HG03521 (cell line): ENCODE results near the gene ATP2B2.
"Not testable (repeated sequence)": the region's sequence is repeated elsewhere in the genome, so short reads cannot be mapped to it uniquely, and the experiment has no call there.

Source experiments
- ATAC-seq: cut with Tn5 transposase; IDR thresholded peaks from one replicate; pipeline ENCODE4 v1.9.1; 2021; ENCODE audit warnings: mild to moderate bottlenecking, moderate library complexity; ENCODE audit not compliant: unreplicated experiment

The ATP2B2 gene

GRCh38 chr3:10505050-10505790 is at the start of gene ATP2B2:
Gene ATP2B2, minus strand, starts transcription at chr3:10505586. Its CDS starts 56,043 bp downstream, at chr3:10449543.
- ATAC-seq = no peak

- ATAC-seq = no peak
Measured at GRCh38 chr3:10554746-10555145, 49.4 kb upstream of the ATP2B2 start.

GRCh38 chr3:10554236-10554611 is 48.8 kb upstream of the ATP2B2 start:
- no peak for ATAC-seq

GRCh38 chr3:10553591-10554235 is 48.3 kb upstream of the ATP2B2 start:
- ATAC-seq = no peak

- no peak for ATAC-seq
Measured at GRCh38 chr3:10552631-10552943, 47.2 kb upstream of the ATP2B2 start.

GRCh38 chr3:10551821-10552630 is 46.6 kb upstream of the ATP2B2 start:
- no peak for ATAC-seq

- no peak for ATAC-seq
Measured at GRCh38 chr3:10551139-10551538, 45.8 kb upstream of the ATP2B2 start.

GRCh38 chr3:10550705-10551104 is 45.3 kb upstream of the ATP2B2 start:
- ATAC-seq = no peak

GRCh38 chr3:10549617-10550230 is 44.3 kb upstream of the ATP2B2 start:
- ATAC-seq = no peak

- ATAC-seq = no peak
Measured at GRCh38 chr3:10548992-10549391, 43.6 kb upstream of the ATP2B2 start.

- ATAC-seq = no peak
Measured at GRCh38 chr3:10547841-10548783, 42.7 kb upstream of the ATP2B2 start.

GRCh38 chr3:10547413-10547812 is 42.0 kb upstream of the ATP2B2 start:
- no peak for ATAC-seq

GRCh38 chr3:10546820-10547263 is 41.5 kb upstream of the ATP2B2 start:
- ATAC-seq = no peak

GRCh38 chr3:10546181-10546624 is 40.8 kb upstream of the ATP2B2 start:
- ATAC-seq = no peak

GRCh38 chr3:10542518-10542917 is 37.1 kb upstream of the ATP2B2 start:
- no peak for ATAC-seq

- ATAC-seq = not testable (repeated sequence)
Measured at GRCh38 chr3:10540347-10540746, 35.0 kb upstream of the ATP2B2 start.

- ATAC-seq = no peak
Measured at GRCh38 chr3:10534066-10534465, 28.7 kb upstream of the ATP2B2 start.

- no peak for ATAC-seq
Measured at GRCh38 chr3:10533737-10534023, 28.3 kb upstream of the ATP2B2 start.

GRCh38 chr3:10532939-10533736 is 27.8 kb upstream of the ATP2B2 start:
- ATAC-seq = no peak

- ATAC-seq = no peak
Measured at GRCh38 chr3:10531031-10531430, 25.6 kb upstream of the ATP2B2 start.
